Measurements from ENCODE around the gene PUDP.

DNA sequence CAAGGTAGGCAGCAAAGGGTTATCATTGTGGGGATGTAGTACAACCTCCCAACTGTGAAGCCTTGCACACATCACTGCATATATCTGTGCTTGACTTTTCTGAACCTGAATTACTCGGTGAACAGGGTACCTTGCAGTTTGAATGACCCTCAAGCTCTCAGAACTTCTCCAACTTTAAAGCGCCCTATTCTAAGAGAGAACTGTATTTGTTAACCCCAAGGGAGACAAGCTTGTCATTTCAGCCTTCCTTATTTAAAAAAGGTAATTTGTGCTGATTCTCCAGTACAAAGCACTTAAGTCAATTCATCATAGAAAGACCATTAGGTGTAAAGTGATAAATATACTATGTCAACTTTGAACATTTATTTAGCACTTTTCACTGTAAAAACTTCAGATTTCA is 122.5 kb downstream of the PUDP start:
- no peak for TF ChIP-seq POLR2A (IDR thresholded peaks at IDR 0.05)
- TF ChIP-seq, protein P1, sequence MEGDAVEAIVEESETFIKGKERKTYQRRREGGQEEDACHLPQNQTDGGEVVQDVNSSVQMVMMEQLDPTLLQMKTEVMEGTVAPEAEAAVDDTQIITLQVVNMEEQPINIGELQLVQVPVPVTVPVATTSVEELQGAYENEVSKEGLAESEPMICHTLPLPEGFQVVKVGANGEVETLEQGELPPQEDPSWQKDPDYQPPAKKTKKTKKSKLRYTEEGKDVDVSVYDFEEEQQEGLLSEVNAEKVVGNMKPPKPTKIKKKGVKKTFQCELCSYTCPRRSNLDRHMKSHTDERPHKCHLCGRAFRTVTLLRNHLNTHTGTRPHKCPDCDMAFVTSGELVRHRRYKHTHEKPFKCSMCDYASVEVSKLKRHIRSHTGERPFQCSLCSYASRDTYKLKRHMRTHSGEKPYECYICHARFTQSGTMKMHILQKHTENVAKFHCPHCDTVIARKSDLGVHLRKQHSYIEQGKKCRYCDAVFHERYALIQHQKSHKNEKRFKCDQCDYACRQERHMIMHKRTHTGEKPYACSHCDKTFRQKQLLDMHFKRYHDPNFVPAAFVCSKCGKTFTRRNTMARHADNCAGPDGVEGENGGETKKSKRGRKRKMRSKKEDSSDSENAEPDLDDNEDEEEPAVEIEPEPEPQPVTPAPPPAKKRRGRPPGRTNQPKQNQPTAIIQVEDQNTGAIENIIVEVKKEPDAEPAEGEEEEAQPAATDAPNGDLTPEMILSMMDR (IDR thresholded peaks at IDR 0.05): no peak

All from body of pancreas (tissue), 4 donors.